NCI-H2107 treated with DMSO at 0.1 percent for 48 hours (cell line): Measurements from ENCODE around the gene DTNB.

Source experiments
- DNase-seq: peaks from one replicate; lab custom pipeline; 2025; ENCODE audit not compliant: unreplicated experiment; lab: John Stamatoyannopoulos, UW

Gene DTNB

DNA sequence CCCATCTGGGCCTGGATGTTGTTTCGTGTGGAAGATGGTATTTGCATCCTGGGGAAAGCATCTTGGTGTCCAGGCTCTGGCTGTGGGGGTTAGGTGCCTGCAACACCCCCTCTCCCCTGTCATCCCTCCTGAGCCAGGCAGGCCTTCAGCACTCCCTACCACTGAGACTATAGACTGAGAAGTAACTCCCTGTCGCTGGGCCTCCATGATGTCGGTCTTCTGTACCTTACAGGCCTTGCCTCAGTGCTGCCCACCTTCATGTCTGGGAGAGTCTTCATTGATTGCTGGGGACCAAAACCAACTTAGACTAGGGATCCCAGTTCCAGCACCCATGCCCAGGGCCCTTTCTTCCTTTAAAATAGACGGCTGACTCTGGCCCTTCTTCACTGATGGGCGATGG lies 298.6 kb downstream of the DTNB start:
- DNase-seq: no peak

DNA sequence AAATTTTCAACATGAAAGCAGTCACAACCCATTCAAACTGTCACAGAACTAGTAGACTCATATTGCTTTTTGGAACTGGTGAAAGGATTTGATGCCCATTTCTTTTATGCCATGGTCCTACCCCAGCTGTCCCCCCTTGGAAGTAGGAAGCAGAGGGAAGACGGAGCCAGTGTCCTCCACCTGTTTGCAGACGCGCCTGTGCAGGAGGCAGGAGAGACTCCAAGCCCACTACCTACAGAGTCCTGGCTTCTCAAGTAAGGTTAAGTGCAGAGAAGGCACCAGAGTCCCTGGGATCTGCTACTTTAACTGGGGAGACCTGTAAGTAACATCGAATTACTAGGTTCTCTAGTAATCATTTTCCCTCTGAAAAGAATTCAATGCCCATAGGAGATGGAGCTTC lies 299.0 kb downstream of the DTNB start:
- DNase-seq: no peak

DNA sequence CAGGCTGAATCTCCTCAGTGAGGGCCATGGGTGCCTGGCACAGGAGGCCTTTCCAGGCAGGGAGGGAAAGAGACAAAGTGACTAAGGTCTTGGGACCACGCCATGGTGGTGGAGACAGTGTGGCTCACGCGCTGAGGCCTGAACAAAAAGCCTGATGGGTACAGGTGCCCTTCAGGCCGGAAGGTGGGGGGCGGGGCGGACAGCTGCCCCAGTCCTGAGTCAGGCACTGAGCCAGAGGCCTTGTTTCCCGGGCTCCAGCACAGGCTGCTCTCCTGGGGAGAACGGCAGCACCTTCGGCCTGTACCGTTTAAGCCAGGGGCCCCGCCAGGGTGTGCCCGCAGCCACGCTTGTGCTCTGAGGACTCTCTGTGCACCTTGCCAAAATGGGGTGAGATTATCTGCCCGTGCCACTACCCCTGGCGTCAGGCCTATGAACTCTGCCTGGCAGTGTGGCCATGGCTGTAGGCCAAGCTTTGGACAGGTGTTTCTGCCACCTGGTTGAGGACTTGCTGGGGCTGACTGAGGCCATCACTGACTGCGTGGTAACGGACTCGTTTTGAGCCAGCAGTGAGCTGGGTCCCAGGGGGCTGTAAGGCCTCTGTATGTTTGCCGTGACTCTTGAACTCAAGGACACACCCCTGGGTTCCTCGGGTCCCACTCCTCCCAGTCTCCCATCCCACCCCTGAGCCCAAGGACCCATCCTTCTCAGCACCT lies 300.0 kb downstream of the DTNB start:
- peak; percentile 51 for DNase-seq

DNA sequence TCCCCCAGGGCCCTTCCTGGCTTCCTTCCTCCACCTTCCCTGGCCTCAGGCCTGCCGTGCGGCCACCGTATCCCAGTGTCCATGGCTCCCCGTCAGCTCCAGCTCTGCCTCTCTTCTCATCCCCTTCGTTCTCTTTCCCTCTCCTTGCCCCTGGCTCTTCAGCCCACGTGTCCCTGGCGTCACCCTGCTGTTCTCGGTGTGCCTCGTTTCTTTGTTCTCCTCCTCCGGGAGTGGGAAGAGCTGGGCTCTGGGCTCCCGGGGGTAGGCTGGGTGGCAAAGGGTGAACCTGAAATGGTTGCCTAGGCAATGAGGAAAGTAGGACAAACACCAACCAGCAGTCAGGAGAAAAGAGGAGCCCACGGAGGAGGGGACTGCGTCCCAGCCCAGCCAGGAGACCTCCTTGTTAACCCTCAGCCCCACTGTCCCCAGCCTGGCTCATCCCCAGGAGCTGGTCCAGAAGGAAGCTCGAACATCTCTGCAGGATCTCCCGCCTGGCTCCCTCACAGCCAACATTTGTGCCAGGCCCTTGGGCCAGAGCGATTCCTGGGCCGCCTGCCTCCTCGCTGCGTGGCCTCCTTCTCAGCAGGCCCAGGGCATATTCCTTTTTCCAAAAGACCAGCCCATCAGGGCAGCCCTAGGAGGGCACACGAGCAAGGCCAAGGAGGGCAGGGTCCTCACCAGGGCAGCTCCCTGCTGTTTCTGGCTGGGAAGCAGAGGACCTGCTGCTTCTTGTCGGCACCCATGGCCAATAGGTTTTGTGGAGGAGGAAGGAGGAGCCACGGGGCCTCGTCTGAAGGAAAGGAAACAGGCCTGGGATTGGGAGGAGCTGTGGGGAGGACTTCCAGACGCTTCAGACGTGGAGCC lies 300.7 kb downstream of the DTNB start:
- DNase-seq: no peak

DNA sequence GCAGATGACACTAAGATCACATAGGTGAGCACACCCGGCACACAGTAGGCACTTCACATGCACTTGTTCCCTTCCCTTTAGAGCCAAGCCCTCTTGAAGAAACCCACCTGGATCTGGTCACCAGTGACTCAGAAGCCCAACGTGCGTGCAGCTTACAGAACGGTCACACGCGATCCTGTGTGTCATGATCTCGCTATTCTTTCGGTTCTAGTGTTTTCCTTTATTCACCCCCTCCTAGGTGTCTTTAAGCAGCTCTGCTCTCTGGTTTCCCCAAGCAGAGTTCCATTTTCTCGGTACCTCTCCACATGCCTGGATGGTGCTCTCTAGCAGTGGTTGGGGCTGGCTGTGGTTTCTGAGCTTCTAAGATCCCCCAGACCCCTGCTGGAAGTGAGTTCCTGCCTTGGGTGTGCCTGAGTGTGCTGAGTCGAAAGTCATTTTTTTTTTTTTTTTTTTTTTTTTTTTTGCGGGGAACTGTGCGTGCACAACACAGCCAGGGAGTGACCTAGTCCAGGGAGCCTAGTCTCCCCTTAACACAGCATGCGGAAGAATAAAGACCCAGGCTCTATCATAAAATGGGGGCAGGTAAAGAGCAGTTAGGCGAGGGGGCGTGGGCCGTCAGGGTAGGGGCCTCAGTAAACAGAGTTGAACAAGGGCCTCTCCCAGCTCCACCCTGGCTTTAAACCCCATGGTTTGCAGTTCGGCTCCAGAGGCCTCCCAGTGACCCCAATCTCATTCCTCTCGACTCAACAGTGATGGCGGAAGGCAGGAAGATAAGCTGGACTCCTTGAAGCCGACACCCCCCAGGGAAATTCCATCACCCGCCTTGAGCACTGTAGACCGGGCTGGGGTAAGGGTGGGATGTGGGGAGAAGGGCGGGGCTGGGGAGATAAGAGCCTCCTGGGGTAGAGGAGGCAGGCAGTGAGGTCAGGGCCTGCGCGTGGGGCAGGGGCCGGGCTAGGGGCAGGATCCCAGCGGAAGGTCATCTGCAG lies 301.8 kb downstream of the DTNB start:
- DNase-seq: no peak

DNA sequence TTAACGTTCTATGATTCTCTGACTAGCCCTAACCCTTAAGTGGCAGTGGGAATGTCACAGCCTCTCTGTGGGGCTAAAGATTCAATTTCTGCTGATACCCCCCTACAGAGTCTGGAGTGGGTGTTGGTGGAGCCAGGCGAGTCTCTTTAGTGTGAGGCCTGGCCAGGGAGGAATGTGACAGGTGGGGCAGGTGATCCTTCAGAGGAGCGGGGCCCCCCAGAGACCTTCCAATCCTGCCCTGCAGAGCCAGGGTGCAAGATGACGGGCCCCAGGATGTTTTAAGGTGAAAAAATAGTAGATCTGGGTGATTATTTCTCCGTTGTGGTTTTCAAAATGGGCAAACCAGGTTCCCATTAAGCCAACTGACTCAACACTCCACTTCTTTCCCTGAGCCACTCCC lies 303.5 kb downstream of the DTNB start:
- no peak for DNase-seq

DNA sequence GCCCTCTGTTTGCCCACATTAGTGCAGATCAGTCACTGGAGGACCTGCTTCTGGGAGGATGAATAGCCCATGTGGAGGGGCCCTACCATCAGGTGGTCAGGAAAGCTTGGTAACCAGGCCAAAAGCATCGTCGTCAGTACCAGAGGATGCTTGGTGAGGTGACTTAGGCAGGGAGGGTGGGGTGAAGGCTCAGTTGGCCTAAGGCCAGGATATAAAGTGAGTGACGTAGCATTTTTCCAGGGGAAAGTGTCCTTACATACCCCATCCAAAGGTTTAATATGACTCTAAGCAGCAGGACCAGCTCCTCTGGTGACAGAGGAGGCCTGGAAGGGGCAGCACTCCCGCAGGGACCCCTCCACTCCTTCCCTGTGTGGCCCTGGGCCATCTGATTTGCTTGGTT lies 303.9 kb downstream of the DTNB start:
- no peak for DNase-seq

DNA sequence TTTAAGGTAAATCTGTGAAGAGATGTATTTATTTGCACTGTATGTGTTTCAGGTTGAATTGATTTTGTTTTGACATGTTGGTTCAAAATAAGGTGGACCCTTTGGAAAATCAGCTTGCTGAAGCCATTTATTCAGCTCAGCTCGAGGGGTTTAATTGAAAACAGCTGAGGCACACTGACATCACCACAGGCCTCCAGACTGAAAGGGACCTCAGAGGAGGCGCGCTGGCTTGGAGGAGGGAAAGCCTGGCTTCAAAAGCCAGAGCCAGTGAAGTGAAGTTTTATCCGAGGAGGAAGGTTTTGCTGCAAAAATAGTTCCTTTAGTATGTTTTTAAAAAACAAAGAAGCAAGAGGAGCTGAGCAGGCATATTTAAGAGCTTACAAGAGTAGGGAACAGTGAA lies 304.7 kb downstream of the DTNB start:
- no peak for DNase-seq

DNA sequence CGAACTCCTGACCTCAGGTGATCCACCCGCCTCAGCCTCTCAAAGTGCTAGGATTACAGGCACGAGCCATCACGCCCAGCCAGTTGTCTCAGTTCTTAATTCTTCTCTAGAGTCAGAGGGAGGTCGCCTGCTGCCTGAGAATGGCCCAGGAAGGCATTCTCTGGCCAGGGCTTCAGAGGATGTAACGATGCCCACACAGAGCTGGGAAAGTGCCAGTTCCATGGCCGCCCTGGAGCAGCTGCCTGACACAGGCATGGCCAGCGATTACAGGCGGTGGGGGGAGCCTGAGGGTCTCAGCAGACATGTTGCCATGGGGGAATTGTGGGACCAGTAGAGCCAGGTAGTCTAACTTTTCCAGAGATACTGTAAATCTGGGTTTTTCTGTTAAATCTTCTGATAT lies 306.1 kb downstream of the DTNB start:
- DNase-seq: no peak

DNA sequence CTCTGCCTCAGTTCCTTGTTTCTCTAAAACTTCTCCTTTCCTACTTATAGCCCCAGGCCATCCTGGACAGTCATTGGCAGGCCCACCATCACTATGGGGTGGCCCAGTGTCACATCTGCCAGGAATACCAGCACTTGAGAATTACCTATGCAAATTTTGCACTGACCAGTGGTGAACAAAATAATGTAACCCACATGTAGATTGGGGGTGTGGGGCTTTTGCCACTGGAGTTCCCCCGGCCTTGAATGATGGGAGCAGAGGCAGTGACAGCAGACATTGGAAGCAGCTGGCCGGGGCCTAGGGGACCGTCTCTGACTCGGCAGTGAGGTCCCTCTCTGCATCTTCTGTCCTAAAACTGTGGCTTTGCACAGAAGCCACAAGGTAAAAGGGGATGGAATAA lies 306.7 kb downstream of the DTNB start:
- no peak for DNase-seq

DNA sequence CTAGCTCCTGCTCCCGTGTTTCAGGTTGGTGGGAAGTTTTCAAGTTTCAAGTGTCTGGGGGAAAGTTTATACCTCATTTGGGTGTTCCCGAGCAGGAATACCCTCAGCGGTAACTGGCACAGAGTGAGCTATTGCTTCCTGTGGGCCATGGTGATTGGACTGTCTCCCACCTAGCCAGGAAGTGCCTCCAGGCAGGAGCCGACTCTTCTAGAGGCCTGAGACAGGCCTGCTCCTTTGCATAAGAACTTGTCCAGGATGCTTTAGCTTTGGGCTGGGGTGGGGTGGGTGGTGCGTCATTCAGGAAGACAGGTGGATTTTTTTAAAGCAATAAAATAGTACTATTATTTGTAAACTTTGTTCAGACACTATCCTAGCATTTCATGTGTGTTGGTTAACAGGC lies 308.1 kb downstream of the DTNB start:
- no peak for DNase-seq

DNA sequence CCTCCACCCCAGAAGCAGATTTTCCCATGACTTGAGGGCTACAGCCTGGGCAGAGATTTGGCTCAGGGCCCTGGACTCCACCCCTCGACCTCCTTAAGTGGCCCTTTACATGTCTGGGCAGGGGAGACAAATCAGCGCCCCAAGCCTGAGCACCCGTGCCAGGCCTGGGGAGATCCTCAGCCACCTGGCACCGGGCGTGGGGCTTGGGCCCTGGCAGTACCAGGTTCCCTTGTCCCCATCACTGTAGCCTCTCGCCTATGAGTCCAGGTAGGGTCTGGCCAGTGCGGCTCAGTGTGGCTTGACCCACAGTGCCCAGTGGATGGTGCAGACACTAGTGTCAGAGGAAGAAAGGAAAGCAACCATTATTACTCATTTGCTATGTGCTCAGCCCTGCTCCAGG lies 309.6 kb downstream of the DTNB start:
- no peak for DNase-seq

DNA sequence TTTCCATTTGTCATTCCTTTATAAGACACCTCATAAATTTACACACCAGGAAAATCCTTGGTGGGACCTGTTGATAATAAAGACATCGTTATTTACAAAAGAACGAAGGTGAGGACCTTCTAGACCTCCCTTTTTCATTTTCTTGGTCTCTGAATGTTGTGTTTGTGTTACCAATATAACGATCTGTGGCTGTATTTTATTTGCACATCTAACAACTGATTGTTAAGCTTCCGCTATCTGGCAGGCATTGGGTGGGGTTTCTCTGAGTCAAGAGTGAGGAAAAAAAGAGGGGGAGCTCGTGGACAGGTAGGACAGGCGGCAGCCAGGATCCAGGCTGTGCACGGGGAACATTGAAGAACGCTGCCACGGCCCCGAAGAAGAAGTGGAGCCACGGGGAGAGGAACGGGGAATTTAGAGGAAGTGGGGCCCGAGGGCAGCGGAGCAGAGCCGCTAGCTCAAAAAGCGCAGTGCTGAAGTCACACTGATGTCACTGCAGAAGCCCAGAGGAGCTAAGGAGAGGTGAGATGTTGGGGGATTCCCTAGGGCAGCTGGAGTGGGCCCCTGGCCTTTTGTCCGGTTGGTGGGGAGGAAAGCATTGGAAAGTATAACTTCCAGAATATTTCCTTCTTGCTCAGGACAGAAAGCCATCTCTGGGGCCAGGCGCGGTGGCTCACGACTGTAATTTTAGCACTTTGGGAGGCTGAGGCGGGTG lies 310.8 kb downstream of the DTNB start:
- no peak for DNase-seq

DNA sequence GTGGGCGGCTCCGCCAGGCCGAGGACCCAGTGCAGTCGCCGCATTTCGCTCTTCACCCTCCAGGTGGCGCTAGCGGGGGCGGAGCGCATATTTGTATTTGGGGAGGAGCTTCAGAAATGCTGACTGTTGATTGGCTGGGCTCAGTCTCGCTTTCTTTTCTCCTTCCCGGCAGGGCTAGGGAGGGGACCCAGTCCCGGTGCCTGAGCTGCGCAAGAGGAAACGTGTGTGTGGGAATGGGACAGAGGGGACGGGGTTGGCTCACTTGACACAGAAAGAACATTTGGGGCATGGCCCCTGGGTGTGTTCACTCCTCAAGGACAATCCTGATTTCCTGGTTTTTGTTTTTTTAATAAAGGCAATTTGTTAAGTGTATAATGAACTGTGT lies 311.3 kb downstream of the DTNB start:
- DNase-seq: peak; percentile 88

DNA sequence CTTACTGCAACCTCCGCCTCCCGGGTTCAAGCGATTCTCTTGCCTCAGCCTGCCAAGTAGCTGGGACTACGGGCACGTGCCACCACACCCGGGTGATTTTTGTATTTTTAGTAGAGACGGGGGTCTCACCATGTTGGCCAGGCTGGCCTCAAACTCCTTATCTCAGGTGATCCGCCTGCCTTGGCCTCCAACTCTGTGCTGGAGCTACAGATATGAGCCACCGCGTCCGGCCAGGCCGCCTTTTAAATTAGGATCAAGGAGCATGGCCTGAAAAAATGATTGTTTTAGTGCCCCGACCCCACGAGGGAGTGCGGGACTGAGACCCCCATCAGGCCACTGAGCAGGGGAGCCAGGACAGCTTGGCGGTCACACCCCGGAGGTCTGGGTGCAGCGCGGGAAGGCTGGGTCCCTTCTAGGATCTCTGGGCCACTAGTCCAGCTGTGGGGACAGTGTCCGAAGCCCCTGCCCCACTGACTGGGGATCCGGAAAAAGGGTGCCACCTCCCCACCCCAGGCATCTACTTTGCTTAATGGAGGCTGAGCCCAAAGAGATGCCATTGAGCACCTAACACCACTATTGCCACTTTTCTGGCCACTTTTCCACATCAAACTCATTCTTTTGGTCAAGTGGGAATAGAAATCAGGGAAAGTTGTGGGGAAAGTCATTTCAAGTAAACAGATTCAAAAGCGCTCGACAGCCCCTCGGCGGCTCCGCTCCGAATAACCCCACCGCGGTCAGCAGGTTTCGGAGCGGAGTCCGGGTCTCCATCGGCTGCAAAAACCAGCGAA lies 311.9 kb downstream of the DTNB start:
- DNase-seq: no peak

DNA sequence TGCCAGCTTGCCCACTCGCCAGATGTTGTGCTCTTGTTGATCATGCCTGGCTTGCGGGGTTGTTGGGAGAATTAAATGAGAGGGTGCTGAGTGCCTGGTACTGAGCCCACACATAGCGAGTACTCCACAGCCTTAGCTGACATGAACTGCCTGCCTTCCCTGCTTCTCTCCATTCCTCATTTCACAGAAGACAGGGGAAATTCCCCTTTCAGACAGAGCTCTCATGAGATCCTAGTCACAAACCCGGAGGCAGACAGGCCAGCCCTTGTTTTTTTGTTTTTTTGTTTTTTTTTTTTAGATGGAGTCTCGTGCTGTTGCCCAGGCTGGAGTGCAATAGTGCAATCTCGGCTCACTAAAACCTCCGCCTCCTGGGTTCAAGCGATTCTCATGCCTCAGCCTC lies 314.5 kb downstream of the DTNB start:
- no peak for DNase-seq

DNA sequence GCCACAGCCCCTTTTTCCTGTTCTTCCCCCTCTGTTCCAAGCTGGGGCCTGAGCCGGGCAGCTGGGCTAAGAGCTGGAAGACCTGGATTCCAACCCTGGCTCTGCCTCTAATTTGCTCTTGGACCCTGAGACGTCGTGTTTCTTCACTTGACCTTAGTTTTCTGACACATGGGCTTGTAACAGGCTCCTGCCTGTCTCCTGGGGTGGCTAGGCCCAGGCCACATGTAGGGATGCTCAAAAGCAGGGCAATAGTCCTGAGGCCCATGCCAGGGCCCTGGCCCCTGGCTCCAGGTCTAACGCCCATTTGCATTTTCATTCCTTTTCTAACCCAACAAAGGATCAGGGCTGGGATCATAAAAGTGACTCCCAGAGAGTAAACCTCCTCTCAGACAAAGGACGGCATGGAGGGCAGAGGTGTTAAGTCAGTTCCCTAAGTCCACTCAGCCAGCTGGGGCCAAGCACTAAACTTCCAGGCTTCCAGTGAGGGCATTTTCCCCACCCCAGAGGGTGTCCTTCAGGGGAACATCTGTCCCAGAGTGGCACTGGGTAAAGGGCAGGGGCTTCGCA lies 315.0 kb downstream of the DTNB start:
- DNase-seq: no peak

DNA sequence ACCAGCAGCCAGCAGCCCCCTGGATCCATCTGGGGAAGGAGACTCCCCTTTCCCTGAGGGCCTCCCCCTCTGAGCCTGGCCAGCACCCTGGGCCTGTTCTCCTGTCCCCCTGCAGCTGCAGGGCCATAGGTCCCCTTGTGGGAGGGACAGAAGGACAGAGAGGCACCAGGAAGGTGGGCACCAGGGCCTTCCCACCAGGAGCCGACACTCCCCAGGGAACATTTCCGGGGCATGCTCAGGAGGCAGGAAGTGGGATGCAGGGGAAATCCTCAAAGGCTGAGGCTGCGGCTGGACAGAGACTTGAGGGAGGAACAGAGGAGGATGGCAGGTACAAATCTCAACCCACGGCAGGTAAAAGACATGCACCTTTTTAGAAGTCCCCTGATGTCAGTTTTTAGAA lies 317.3 kb downstream of the DTNB start:
- no peak for DNase-seq

DNA sequence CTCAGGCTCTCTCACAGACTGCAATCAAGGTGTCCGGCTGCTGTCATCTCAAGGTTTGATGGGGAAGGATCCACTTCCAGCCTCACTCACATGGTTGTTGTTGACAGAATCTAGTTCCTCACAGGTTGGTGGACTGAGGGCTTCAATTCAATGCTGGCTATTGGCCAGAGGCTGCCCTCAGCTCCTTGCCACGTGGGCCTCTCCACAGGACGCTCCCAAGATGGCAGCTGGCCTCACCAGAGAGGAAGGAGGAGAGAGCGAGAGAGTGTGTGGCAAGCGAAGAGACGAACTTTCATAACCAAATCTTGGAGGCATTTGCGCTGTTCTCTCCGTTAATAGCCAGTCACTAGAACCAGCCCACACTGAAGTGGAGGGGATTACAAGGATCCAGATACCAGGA lies 318.1 kb downstream of the DTNB start:
- DNase-seq: no peak

DNA sequence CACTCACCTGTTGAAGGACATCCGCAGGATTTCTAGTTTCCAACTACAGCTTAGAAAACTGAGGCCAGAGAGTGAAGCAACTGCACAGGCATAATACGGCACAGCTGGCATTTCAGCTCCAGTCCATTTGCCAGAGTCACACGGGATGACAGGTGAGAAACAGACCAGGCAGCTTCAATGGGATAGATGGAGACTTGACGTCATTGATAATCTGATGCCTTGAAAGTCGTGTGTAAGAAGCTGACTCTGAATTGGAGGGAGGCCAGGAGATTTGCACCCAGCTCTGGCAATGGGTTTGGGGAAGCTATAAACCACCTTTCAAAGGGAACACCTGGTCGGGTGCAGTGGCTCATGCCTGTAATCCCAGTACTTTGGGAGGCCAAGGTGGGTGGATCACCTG lies 319.3 kb downstream of the DTNB start:
- peak; percentile 41 for DNase-seq
